GM12864 (cell line): ENCODE measurements around the gene GRIP2.
A peak's percentile ranks its signal among the peaks of the same experiment; 100 is the strongest.

Source experiments
- DNase-seq: peaks from one replicate; pipeline ENCODE4 v3.0.0-alpha.2; 2011; ENCODE audit warnings: low read depth
- H3K4me3 ChIP-seq: 2 replicates; pipeline ENCODE4 v1.5.1; 2011; ENCODE audit warnings: mild to moderate bottlenecking, low read depth, low read length, control low read depth
- TF ChIP-seq, protein P1 (sequence below): IDR thresholded peaks from 2 replicates; pipeline ENCODE4 v1.5.1; 2011; ENCODE audit warnings: low read depth, mild to moderate bottlenecking, moderate library complexity, low read length, control low read depth, inconsistent platforms; ENCODE audit errors: missing control alignments

Gene GRIP2

DNA sequence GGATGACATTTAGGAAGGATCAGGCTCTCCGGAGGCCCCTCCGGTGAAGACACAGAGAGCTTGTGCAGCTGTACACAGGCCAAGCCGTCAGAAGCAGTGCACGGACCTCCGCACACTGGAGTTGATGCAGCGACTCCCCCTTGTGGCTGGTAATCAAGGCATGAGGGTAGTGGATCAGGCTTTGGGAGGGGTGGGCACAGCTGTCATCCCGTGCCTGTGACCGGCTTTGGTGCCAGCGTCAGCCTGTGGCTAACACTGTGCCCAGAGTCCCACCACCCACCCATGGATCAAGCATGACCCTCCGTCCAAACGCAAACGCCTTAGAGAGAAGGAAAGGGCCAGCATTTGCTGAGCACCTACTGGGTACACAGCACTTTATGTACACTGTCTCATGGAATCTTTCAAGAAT is 8.2 kb upstream of the GRIP2 start:
- no peak overlapping the region for H3K4me3 ChIP-seq
- TF ChIP-seq, protein P1, sequence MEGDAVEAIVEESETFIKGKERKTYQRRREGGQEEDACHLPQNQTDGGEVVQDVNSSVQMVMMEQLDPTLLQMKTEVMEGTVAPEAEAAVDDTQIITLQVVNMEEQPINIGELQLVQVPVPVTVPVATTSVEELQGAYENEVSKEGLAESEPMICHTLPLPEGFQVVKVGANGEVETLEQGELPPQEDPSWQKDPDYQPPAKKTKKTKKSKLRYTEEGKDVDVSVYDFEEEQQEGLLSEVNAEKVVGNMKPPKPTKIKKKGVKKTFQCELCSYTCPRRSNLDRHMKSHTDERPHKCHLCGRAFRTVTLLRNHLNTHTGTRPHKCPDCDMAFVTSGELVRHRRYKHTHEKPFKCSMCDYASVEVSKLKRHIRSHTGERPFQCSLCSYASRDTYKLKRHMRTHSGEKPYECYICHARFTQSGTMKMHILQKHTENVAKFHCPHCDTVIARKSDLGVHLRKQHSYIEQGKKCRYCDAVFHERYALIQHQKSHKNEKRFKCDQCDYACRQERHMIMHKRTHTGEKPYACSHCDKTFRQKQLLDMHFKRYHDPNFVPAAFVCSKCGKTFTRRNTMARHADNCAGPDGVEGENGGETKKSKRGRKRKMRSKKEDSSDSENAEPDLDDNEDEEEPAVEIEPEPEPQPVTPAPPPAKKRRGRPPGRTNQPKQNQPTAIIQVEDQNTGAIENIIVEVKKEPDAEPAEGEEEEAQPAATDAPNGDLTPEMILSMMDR = peak; percentile 76
- no peak for DNase-seq

- H3K4me3 ChIP-seq = no peak overlapping the region
- TF ChIP-seq, protein P1 = no peak
- no peak for DNase-seq
Measured at GRCh38 chr3:14547693-14548092, 7.6 kb upstream of the GRIP2 start.

DNA sequence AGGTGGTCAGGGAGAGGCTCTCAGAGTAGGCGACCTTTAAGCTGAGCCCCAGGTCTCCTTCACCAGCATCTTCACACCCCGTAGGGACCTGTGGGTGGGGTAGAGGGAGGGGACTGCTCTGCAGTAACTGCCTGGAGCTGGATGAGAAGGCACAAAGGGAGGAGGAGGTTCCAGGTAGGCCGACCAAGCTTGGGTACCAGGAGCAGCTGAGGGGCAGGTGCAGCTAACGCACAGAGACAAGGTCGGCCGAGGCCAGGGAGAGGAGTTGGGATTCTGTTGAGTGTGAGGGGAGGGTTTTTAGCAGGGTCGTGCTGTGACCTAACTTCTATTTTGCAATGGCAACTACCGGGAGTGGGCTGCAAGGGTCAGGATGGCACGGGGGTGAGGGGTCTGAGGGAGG is 5.9 kb upstream of the GRIP2 start:
- TF ChIP-seq, protein P1 = no peak
- DNase-seq = no peak
- no peak overlapping the region for H3K4me3 ChIP-seq

- DNase-seq = no peak
- H3K4me3 ChIP-seq = no peak overlapping the region
- TF ChIP-seq, protein P1 = no peak
Measured at GRCh38 chr3:14545251-14545635, 5.1 kb upstream of the GRIP2 start.

GRCh38 chr3:14544282-14545250 is 4.4 kb upstream of the GRIP2 start:
- no peak for DNase-seq
- TF ChIP-seq, protein P1 = no peak

GRCh38 chr3:14543446-14543845 is 3.3 kb upstream of the GRIP2 start:
- no peak overlapping the region for H3K4me3 ChIP-seq
- no peak for DNase-seq
- TF ChIP-seq, protein P1 = no peak

More at GRCh38 chr3:14544282-14545250, 4.4 kb upstream of the GRIP2 start:
- no peak overlapping the region for H3K4me3 ChIP-seq
